HG03342 (cell line): ENCODE measurements around the gene GFRA3.
"Not testable (repeated sequence)": the region's sequence is repeated elsewhere in the genome, so short reads cannot be mapped to it uniquely, and the experiment has no call there.

Source experiments
- ATAC-seq: cut with Tn5 transposase; IDR thresholded peaks from one replicate; pipeline ENCODE4 v1.9.1; 2021; ENCODE audit warnings: mild to moderate bottlenecking, moderate library complexity; ENCODE audit not compliant: unreplicated experiment

The GFRA3 gene, protein sequence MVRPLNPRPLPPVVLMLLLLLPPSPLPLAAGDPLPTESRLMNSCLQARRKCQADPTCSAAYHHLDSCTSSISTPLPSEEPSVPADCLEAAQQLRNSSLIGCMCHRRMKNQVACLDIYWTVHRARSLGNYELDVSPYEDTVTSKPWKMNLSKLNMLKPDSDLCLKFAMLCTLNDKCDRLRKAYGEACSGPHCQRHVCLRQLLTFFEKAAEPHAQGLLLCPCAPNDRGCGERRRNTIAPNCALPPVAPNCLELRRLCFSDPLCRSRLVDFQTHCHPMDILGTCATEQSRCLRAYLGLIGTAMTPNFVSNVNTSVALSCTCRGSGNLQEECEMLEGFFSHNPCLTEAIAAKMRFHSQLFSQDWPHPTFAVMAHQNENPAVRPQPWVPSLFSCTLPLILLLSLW

GRCh38 chr5:138274189-138274853 is at the start of gene GFRA3:
Gene GFRA3, minus strand, starts transcription at chr5:138274621. Its CDS starts 197 bp downstream, at chr5:138274424.
- no peak for ATAC-seq

DNA sequence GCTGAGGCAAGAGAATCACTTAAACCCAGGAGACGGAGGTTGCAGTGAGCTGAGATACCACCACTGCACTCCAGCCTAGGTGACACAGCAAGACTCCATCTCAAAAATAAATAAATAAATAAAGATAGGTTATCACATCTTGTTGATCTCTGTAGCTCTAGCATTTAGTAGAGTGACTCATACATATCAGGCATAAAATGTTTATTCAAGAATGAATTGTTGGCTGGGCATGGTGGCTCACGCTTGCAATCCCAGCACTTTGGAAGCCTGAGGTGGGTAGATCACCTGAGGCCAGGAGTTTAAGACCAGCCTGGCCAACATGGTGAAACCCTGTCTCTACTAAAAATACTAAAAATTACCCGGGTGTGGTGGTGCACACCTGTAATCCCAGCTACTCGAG is 43.8 kb upstream of the GFRA3 start:
- ATAC-seq: not testable (repeated sequence)

DNA sequence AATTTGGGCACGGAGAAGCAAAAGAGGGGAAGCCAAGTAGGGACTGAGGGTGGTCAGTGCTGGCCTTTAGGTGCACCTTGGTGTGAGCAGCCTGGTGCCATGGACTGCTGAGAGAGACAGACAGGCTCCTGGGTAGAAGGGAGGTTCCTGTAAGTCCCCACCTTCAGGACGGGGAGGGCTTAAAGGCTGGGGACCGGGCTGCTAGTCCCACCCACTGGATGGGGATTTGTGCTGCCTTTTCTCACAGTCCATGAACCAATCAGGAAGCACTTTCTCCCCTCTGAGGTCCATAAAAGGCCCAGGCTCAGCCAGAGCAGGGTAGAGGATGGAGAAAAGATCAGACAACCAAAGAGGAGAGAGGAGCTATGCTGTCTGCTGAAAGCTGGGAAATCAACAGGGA is 41.9 kb upstream of the GFRA3 start:
- ATAC-seq: no peak

GRCh38 chr5:138315751-138316278 is 41.4 kb upstream of the GFRA3 start:
- no peak for ATAC-seq

GRCh38 chr5:138305797-138306196 is 31.4 kb upstream of the GFRA3 start:
- no peak for ATAC-seq

DNA sequence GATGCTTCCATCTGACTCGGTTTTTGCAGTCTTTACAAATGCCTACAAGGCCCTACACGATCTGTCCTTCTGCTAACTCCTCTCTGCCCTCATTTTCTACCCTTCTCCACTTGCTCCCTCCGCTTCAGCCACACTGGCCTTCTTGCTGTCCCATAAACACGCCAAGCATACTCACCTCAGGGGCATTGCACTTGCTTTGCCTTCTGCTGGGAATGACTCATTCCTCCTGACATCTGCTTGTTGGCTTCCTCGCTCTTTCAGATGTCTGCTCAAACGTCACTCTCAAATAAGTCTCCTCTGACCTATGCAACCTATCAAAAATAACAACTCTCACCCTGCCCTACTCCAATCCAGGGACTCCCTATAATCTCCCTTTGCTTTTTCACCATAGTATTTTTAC is 29.0 kb upstream of the GFRA3 start:
- no peak for ATAC-seq

GRCh38 chr5:138289296-138289695 is 14.9 kb upstream of the GFRA3 start:
- no peak for ATAC-seq

- no peak for ATAC-seq
These were observed 12.8 kb upstream of the GFRA3 start for GRCh38 chr5:138287246-138287645.

DNA sequence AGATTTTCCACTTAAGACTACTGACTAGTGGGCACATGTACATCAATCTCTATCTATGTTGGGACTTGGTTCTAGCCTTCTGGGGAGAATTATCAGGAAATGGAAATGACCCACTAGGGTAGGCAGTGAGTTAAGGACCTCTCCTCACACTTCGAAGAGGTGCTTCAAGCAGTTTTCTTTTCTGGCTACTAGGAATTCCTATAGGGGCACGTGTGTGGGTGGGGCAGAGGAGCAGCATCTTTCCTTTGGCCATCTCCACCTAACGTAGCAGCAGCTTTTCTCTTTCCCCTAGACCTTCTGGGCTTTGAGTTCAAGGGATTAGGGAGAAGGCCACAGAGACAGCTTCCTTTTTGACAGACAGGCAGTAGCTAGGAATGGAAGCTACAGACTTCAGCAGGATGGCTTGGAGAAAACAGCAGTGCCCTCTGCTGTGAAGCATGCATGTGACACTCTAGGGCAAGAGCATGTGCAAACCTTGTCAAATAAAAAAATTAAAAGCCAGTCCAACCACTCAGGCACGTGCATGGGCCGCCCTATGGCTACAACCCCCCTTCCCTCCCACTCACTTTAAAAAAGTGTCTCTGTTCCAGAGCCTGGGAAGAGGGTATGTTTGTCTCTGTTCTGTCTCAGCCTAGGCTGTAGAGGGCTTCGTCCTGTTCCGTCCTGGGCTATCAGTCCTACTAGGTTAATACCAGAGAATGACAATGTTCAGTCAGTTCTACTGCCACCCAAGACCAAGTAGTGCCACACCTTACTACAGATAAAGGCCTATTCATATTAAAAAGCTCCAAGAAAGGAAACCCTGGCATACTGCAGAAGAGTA is 8.7 kb upstream of the GFRA3 start:
- ATAC-seq: no peak

GRCh38 chr5:138280915-138281314 is 6.5 kb upstream of the GFRA3 start:
- ATAC-seq: no peak

DNA sequence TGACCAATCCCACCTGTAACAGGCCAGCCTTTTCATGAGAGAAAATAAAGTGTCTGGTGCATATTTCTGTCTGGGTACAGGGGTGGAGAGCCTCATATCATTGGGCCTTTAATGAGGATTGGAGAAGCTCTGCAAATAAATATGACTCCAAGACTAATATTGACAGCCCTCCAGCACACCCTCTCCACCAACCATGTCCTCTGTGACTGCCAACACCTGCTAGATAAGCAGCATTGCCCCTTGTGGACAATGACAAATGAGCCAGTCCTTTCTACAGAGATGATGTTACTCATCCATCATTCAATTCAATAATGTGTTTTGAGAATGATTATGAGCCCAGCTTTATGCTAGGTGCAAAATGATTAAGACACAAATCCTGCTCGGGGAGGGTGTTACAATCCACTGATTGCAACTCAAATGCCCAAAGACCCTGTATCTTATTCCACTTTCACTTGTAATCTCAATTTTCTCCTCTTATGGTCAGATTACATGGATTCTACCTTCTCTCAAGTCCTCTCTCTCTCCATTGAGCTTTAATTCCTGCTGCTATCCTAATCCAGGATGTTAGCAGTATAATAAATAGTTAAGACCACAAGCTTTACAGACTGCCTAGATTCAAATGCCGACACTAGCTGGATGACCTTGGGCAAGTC is 2.1 kb upstream of the GFRA3 start:
- no peak for ATAC-seq

DNA sequence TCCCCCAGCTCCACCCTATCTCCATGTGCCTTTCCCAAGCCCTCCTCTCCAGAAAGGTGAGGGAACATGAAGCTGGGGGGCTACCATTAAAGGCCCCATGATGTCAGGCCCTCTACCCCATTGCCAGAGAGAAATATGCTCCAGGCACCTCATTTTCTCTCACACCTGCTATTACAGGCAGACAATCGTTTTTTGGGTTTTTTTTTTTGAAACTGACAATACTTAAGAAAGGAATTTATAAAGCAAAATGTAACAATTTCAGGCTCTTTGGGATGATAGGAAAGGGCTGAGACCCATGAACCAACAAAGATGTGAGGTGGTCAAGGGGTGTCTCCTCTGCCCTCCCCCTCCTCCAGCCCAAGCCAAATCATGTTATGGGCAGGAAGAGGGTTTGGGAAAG is 1.5 kb upstream of the GFRA3 start:
- no peak for ATAC-seq

DNA sequence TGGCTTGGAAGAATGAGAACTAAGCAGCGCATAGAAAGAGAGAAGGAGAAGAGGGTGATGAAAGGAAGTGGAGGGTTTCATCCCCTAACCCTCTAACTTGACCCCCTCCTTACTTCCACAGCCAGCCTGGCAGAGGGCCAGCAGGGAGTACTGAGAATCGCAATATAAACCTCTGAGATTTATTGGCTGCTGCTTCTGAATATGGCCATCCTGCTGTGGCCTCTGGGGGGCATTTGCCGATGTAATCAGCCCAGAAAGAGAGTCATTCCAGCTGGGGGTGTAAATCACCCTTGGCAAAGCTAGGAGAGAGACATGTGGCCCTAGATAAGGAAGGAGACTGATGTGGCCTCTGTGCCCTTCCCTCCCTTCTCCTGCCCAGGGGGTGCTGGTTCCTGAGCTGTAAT is 960 bp upstream of the GFRA3 start:
- ATAC-seq: no peak

- ATAC-seq: no peak
These were observed 610 bp downstream of the GFRA3 start for GRCh38 chr5:138273834-138274188.

DNA sequence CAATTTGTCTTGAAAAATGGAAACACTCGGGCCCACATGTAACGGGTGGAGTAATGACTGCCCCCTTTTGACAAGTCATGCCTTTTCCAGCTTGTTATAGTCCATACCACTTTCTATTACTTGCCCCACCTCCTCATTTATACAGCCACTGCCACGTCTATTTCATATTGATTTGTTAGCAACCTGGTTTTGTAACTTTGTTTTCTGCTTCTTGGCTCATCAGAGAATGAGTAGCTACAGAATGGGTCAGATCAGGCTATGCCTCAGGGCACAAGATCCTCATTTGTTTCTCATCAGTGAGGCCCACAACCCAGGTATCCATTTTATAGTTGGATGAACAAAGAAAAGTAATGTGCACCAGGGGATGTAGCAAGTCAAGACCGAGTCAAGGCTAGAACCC is 1.7 kb downstream of the GFRA3 start:
- ATAC-seq: no peak

DNA sequence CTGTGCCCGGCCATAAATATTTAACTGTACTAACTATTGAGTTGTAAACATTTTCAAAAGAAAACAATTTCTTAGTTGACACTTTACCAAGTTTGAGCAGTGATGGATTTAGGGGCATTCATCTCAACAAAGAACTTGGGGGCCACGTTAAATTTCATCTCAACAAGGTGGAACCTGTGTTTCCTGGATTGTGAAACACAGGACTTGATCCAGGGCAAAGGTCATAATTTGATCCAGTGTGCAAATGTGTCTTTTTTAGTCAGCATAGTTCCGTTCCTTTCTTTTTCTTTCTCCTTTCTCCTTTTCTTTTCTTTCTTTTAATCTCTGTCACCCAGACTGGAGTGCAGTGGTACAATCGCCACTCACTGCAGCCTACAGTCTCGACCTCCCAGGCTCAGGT is 3.1 kb downstream of the GFRA3 start:
- ATAC-seq: no peak

DNA sequence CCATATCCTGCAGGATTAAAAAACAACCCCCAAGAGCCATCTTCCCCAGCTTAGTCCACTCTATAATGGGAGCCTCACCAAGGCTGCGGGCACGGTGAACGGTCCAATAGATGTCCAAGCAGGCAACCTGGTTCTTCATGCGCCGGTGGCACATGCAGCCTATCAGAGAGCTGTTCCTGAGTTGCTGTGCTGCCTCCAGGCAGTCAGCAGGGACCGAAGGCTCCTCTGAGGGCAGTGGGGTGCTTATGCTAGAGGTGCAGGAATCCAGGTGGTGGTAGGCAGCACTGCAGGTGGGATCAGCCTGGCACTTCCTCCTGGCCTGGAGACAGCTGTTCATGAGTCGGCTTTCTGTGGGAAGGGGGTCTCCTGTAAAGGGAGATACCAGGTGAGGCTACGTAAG is 10.2 kb downstream of the GFRA3 start:
- ATAC-seq: no peak

- ATAC-seq: no peak
These were observed 10.8 kb downstream of the GFRA3 start for GRCh38 chr5:138263581-138263980.

GRCh38 chr5:138258704-138259292 is 15.6 kb downstream of the GFRA3 start:
- no peak for ATAC-seq

GRCh38 chr5:138257583-138257982 is 16.8 kb downstream of the GFRA3 start:
- no peak for ATAC-seq

- no peak for ATAC-seq
These were observed 21.5 kb downstream of the GFRA3 start for GRCh38 chr5:138252944-138253343.
